ENCODE results near the gene SAMHD1.

The SAMHD1 gene

GRCh38 chr20:36859282-36859555 lies 92.3 kb downstream of the SAMHD1 start:
- no peaks in the 10 kb centered on the region for H3F3A ChIP-seq (ENCODE audit: insufficient read depth, low read length)
- H2AFZ ChIP-seq (ENCODE audit: low read length): no peak overlapping the region
- peak overlapping the region; percentile 35 for H3K27ac ChIP-seq (ENCODE audit: low read depth, low read length, poor library complexity, severe bottlenecking)
- no peak overlapping the region for H3K4me3 ChIP-seq (ENCODE audit: low read depth, low read length, poor library complexity, severe bottlenecking)
- TF ChIP-seq EZH2 (IDR thresholded peaks at IDR 0.05; ENCODE audit: borderline replicate concordance, low read length) (no peak), CTCF (IDR thresholded peaks at IDR 0.05; ENCODE audit: low read length) (no peak)
- no peaks in the 10 kb centered on the region for H3K79me2 ChIP-seq (ENCODE audit: insufficient read depth, low read length)
- no peaks in the 10 kb centered on the region for H4K20me1 ChIP-seq (ENCODE audit: insufficient read depth, low read length)
- no peak overlapping the region; the same call in 1 of the 2 replicates for H3K9ac ChIP-seq (ENCODE audit: low read length)
- peaks cover 52% of the 10 kb centered on the region for H3K4me1 ChIP-seq (ENCODE audit: insufficient read depth, low read length, severe bottlenecking)
- H3K9me2 ChIP-seq (ENCODE audit: low read depth, low read length): no peaks in the 10 kb centered on the region
- H3K36me3 ChIP-seq (ENCODE audit: insufficient read depth, low read length): no peaks in the 10 kb centered on the region
- no peaks in the 10 kb centered on the region for H3K9me3 ChIP-seq (ENCODE audit: low read length)
- H3K4me2 ChIP-seq (ENCODE audit: low read length): no peak overlapping the region
- H3K27me3 ChIP-seq (ENCODE audit: insufficient read depth, low read length): no peaks in the 10 kb centered on the region

GRCh38 chr20:36856691-36857635 lies 94.5 kb downstream of the SAMHD1 start:
- Histone ChIP-seq H3K4me3 (ENCODE audit: low read depth, low read length, poor library complexity, severe bottlenecking) (no peak overlapping the region), H3K9ac (ENCODE audit: low read length) (no peak overlapping the region), H3K9me2 (ENCODE audit: low read depth, low read length) (no peaks in the 10 kb centered on the region), H3K36me3 (ENCODE audit: insufficient read depth, low read length) (no peaks in the 10 kb centered on the region), H3F3A (ENCODE audit: insufficient read depth, low read length) (no peaks in the 10 kb centered on the region), H4K20me1 (ENCODE audit: insufficient read depth, low read length) (no peaks in the 10 kb centered on the region), H3K9me3 (ENCODE audit: low read length) (no peaks in the 10 kb centered on the region), H3K27me3 (ENCODE audit: insufficient read depth, low read length) (no peaks in the 10 kb centered on the region), H3K27ac (ENCODE audit: low read depth, low read length, poor library complexity, severe bottlenecking) (no peak overlapping the region), H2AFZ (ENCODE audit: low read length) (no peak overlapping the region), H3K4me2 (ENCODE audit: low read length) (peak overlapping the region; percentile 17; the same call in 1 of the 2 replicates), H3K79me2 (ENCODE audit: insufficient read depth, low read length) (no peaks in the 10 kb centered on the region), H3K4me1 (ENCODE audit: insufficient read depth, low read length, severe bottlenecking) (peaks cover 55% of the 10 kb centered on the region)
- TF ChIP-seq CTCF (IDR thresholded peaks at IDR 0.05; ENCODE audit: low read length) (no peak), EZH2 (IDR thresholded peaks at IDR 0.05; ENCODE audit: borderline replicate concordance, low read length) (no peak)

- H3K4me2 ChIP-seq (ENCODE audit: low read length): no peak overlapping the region
- H3K27ac ChIP-seq (ENCODE audit: low read depth, low read length, poor library complexity, severe bottlenecking): no peak overlapping the region
- peaks cover 51% of the 10 kb centered on the region for H3K4me1 ChIP-seq (ENCODE audit: insufficient read depth, low read length, severe bottlenecking)
Measured at GRCh38 chr20:36856195-36856594, 95.3 kb downstream of the SAMHD1 start.

More at GRCh38 chr20:36856195-36856594, 95.3 kb downstream of the SAMHD1 start:
- Histone ChIP-seq H3K9me2 (ENCODE audit: low read depth, low read length) (no peaks in the 10 kb centered on the region), H3K9ac (ENCODE audit: low read length) (no peak overlapping the region), H4K20me1 (ENCODE audit: insufficient read depth, low read length) (no peaks in the 10 kb centered on the region), H3K4me3 (ENCODE audit: low read depth, low read length, poor library complexity, severe bottlenecking) (no peak overlapping the region), H2AFZ (ENCODE audit: low read length) (no peak overlapping the region), H3K27me3 (ENCODE audit: insufficient read depth, low read length) (no peaks in the 10 kb centered on the region), H3K36me3 (ENCODE audit: insufficient read depth, low read length) (no peaks in the 10 kb centered on the region), H3K79me2 (ENCODE audit: insufficient read depth, low read length) (no peaks in the 10 kb centered on the region), H3F3A (ENCODE audit: insufficient read depth, low read length) (no peaks in the 10 kb centered on the region), H3K9me3 (ENCODE audit: low read length) (no peaks in the 10 kb centered on the region)
- no peak for TF ChIP-seq CTCF (IDR thresholded peaks at IDR 0.05; ENCODE audit: low read length)
- TF ChIP-seq EZH2 (IDR thresholded peaks at IDR 0.05; ENCODE audit: borderline replicate concordance, low read length): no peak
